Stimulated activated CD4-positive, alpha-beta T cell treated with anti-CD3 and anti-CD28 coated beads, TNF-alpha, amount 100 ng/mL, for 1 hour (primary cell): ENCODE measurements around the gene HTD2.
"Not testable (repeated sequence)": the region's sequence is repeated elsewhere in the genome, so short reads cannot be mapped to it uniquely, and the experiment has no call there.

Experiments used
- DNase-seq, 3 donors: peaks; one replicate each; pipeline ENCODE4 v3.0.0-alpha.2; 2020; ENCODE audit warnings: low read depth in 3 of 3, low spot score in 1 of 3

The HTD2 gene

DNA sequence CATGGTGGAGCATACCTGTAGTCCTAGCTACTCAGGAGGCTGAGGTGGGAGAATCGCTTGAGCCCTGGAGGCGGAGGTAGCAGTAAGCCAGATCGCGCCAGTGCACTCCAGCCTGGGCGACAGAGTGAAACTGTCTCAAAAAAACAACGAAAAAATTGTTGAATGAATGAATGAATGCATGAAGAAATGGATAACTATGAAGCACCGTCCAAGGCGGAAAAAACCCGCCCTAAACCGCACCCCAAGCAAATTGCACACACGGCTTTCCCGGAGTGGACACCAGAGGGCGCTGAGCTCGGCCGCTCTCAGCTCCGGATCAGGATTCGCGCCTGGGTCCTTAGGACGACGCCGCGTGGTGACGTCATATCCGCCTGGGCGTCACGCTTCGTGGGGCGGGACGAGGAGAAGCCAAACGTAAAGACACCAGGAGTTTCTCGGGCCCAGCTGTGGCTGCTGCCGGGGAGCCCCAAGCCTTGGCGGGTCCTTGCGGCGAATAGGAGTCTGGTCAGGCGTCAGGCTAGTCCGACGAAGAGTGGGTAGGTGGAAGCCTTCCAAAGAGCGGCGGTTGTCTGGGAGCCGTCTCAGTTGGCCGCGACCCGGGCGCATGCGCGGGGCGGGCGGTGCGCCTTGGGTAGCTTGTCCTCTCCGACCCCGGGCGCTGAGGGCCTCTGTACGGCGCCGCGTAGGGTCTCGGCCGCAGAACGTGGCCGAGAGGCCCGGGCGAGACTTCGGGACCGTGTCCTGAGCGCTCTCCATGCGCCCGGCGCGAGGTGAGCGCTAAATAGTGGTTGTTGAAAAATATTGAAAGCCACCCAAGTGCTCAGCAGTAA lies at the start of gene HTD2, which contains the start of gene RPP14:
TSS of gene HTD2 (plus strand) at position 639 of the 830 bp plus-strand sequence. CDS start 11,094 bp downstream, outside the sequence.
TSS of gene RPP14 (plus strand) at position 364 of the 830 bp plus-strand sequence. CDS start 4,085 bp downstream, outside the sequence.
- DNase-seq = peak; percentile 93 to 98 (median 95)

GRCh38 chr3:58258392-58259055 lies 47.8 kb upstream of the HTD2 start:
- no peak for DNase-seq

DNA sequence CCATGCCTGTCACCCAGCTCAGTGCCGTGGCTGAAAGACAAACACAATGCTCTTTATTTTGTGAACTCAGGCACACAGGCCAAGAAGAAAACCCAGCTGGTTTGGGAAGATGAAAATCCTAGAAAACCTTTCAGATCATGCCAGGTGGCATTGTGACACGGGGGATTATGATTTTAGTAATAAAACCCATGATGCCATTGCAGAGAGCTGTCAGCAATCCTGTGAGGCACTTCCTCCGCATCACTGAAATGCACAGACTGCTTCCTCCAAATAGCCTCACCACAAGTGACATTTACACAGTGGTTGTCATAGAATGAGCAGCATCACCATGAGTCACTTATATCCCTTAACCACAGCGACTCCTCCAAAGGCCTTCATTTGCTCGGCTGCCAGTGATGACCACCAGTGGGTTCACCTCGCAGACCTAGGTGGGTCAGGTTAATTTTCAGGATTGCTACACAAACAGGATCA lies 46.0 kb upstream of the HTD2 start:
- DNase-seq = no peak

DNA sequence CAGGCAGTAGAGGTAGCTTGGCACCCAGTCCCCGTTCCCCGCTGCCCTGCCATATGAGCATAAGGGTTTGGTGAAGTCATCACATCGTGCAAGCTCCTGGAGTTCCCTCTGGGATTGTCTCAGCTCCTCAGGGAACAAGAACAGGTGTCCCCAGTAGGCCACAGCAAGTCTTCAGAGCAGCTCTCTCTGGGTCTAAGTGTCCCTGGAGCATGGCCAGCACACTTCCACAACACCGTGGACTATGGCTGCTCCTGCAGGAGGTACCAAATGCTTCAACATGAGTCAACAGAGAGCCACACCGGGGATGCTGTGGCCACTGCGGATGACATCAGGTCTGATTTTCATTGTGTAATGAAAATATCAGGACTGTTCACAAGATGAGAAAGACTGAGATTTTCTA lies 45.6 kb upstream of the HTD2 start:
- DNase-seq = no peak

- DNase-seq = no peak
Observed at GRCh38 chr3:58261954-58262666, 44.2 kb upstream of the HTD2 start.

DNA sequence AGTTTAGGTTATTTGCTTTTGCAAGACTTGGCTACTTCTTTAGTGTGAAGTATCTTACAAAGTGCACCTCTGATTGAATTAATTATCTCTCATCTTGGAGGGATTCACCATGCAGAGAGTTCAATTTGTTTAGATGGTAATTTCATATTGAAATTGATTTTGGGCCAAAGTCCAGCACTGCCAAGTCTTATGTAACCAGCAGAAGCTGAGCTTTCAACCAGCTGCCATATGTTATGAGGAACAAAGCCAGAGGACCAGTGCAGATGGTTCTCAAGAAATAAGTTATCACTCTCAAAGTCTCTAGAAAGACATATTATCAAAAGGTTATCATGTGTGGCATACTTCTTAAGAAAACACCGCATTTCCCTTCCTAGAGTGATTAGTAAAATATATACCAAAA lies 39.7 kb upstream of the HTD2 start:
- DNase-seq = no peak

- DNase-seq = not testable (repeated sequence)
Observed at GRCh38 chr3:58267543-58267942, 38.8 kb upstream of the HTD2 start.

- DNase-seq = no peak
Observed at GRCh38 chr3:58269356-58269755, 37.0 kb upstream of the HTD2 start.

DNA sequence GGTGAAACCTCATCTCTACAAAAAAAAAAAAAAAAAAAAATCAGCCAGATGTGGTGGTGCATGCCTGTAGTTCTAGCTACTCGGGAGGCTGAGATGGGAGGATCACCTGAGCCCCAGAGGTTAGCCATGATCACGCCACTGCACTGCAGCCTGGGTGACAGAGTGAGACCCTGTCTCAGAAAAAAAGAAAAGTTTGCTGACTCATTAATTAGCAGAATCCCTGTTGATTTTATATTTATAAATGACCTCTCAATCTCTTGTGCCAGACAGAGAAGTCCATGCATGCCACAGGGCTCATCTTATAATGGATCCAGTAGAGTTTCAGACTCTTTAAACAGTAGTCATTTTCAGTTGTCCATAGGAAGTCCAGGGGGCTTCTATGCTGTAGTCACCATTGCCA lies 35.8 kb upstream of the HTD2 start:
- no peak for DNase-seq

GRCh38 chr3:58271901-58272501 lies 34.3 kb upstream of the HTD2 start:
- DNase-seq = no peak

GRCh38 chr3:58272891-58273290 lies 33.4 kb upstream of the HTD2 start:
- no peak for DNase-seq

- DNase-seq = not testable (repeated sequence)
Observed at GRCh38 chr3:58273362-58273761, 33.0 kb upstream of the HTD2 start.

DNA sequence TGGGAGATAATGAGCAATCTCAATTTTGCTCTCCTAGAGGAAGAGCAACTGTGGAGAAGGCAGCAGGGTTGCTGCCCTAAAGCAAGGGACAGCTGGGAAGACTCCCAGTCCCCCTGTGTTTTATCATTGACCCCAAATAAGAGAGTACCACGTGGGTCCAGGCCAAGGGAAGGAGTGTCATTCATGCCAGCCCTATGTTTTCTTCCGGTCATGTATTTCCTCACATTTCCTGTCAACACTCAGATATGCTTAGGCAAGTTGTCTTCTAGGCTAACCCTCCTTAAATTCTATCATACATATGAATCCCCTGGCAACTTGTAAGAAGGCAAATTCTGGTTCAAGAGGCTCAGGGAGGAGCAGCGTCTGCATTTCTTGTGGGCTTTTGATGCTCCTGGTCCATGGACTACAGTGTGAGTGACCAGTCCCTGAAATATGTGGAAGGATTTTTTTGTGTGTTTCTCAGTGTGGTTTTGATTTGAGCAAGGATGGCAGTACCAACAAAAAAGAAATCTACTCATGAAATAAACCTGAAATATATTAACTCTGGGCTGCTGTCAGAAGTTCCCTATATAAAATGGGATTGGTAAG lies 32.2 kb upstream of the HTD2 start:
- DNase-seq = no peak

DNA sequence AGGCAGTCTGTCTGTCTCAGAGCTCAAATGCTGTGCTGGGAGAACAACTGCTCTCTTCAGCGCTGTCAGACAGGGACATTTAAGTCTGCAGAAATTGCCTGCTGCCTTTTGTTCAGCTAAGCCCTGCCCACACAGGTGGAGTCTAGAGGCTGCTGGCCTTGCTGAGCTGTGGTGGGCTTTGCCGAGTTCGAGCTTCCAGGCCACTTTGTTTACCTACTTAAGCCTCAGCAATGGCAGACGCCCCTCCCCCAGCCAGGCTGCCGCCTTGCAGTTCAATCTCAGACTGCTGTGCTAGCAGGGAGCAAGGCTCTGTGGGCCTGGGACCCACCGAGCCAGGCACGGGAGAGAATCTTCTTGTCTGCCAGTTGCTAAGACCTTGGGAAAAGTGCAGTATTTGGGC lies 25.3 kb upstream of the HTD2 start:
- DNase-seq = no peak

DNA sequence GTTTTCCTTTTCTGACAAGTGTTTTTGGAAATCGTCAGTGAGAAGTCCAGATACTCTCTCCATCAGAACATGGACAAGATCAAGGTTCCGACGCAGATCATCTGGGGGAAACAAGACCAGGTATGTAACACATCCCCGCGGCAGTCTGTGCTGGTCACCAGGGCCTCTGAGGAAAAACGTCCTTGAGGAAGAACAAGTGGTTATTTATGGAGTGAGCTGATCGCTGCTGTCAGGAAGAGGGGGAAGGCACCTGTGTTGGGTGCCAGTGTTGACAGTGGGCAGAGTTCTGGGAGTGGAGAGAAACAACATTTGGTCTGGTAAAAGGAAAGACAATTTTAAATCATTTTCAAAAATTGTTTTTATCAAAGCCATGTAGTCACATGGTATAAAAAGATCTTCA lies 21.0 kb upstream of the HTD2 start:
- DNase-seq = no peak

GRCh38 chr3:58287354-58287753 lies 19.0 kb upstream of the HTD2 start:
- DNase-seq = no peak

- DNase-seq = no peak
Observed at GRCh38 chr3:58288011-58288728, 18.1 kb upstream of the HTD2 start.

DNA sequence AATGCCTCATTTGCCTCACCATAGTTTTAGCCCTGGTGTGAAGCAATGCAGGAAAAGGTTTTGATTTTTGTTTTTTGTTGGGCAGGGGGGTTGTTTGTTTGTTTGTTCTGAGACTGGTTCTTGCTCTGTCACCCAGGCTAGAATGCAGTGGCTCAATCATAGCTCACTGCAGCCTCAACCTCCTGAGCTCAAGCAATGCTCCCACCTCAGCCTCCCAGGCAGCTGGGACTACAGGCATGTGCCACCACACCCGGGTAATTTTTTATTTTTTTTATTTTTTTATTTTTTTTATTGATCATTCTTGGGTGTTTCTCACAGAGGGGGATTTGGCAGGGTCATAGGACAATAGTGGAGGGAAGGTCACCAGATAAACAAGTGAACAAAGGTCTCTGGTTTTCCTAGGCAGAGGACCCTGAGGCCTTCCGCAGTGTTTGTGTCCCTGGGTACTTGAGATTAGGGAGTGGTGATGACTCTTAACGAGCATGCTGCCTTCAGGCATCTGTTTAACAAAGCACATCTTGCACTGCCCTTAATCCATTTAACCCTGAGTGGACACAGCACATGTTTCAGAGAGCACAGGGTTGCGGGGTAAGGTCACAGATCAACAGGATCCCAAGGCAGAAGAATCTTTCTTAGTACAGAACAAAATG lies 17.2 kb upstream of the HTD2 start:
- not testable (repeated sequence) for DNase-seq

DNA sequence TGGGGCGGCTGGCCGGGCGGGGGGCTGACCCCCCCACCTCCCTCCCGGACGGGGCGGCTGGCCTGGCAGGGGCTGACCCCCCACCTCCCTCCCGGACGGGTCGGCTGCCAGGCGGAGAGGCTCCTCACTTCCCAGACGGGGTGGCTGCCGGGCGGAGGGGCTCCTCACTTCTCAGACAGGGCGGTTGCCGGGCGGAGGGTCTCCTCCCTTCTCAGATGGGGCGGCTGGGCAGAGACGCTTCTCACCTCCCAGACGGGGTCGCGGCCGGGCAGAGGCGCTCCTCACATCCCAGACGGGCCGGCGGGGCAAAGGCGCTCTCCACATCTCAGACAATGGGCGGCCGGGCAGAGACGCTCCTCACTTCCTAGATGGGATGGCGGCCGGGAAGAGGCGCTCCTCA lies 15.9 kb upstream of the HTD2 start:
- not testable (repeated sequence) for DNase-seq
